Liver (tissue), 9 donors: Measurements from ENCODE around the gene SRSF3. TPM values are rescaled to one million over a fixed set of nuclear protein-coding genes. Genes with fewer than 3 reads are reported as not detected.

Experiments
- DNase-seq: peaks from one replicate; pipeline ENCODE4 v3.0.0-alpha.2; 2017; ENCODE audit warnings: low spot score
- H3K27ac ChIP-seq, 2 donors: one replicate each; pipeline ENCODE4 v1.7.0; 2013; ENCODE audit warnings: inconsistent platforms in 2 of 2, low read length in 2 of 2, control low read depth in 1 of 2, low read depth in 1 of 2, mild to moderate bottlenecking in 1 of 2
- H3K27me3 ChIP-seq, 4 donors: one replicate each; pipeline versions ENCODE4 v1.6.1 to v1.7.0; 2013; ENCODE audit warnings: low read length in 3 of 4, inconsistent platforms in 1 of 4, mild to moderate bottlenecking in 1 of 4, moderate library complexity in 1 of 4; ENCODE audit not compliant: control insufficient read depth in 4 of 4, insufficient read depth in 4 of 4
- H3K36me3 ChIP-seq, 4 donors: one replicate each; pipeline versions ENCODE4 v1.6.1 to v1.7.0; 2013; ENCODE audit warnings: low read length in 3 of 4, mild to moderate bottlenecking in 3 of 4, low read depth in 1 of 4, moderate library complexity in 1 of 4; ENCODE audit not compliant: control insufficient read depth in 4 of 4, insufficient read depth in 3 of 4
- H3K4me1 ChIP-seq, 4 donors: one replicate each; pipeline versions ENCODE4 v1.6.1 to v1.7.0; 2013; ENCODE audit warnings: low read length in 3 of 4, mild to moderate bottlenecking in 3 of 4, moderate library complexity in 1 of 4; ENCODE audit not compliant: control insufficient read depth in 4 of 4, insufficient read depth in 4 of 4
- H3K4me3 ChIP-seq, 3 donors: one replicate each; pipeline versions ENCODE4 v1.6.1 to v1.7.0; 2013; ENCODE audit warnings: low read length in 3 of 3, control low read depth in 1 of 3, low read depth in 1 of 3, mild to moderate bottlenecking in 1 of 3
- H3K9ac ChIP-seq, 2 donors: one replicate each; pipeline ENCODE4 v1.7.0; 2013; ENCODE audit warnings: low read length in 2 of 2, mild to moderate bottlenecking in 2 of 2, moderate library complexity in 2 of 2, control low read depth in 1 of 2, low read depth in 1 of 2
- H3K9me3 ChIP-seq, 4 donors: one replicate each; pipeline versions ENCODE4 v1.6.1 to v1.7.0; 2013; ENCODE audit warnings: low read length in 3 of 4; ENCODE audit not compliant: control insufficient read depth in 4 of 4
- EGR1 ChIP-seq, 2 donors: IDR thresholded peaks; 2 replicates each; pipeline ENCODE4 v1.6.1; 2016 to 2018; ENCODE audit warnings: antibody characterized with exemption in 2 of 2, low read depth in 2 of 2
- FOXA1 ChIP-seq: IDR thresholded peaks from 2 replicates; pipeline ENCODE4 v1.6.1; 2016; ENCODE audit warnings: antibody characterized with exemption
- GABPA ChIP-seq, 2 donors: IDR thresholded peaks in 1 of 2; conservative IDR thresholded peaks in 1 of 2; 2 replicates each; pipeline ENCODE4 v1.6.1; 2016; ENCODE audit warnings: antibody characterized with exemption in 2 of 2, mild to moderate bottlenecking in 1 of 2, moderate library complexity in 1 of 2
- HNF4A ChIP-seq, 2 donors: conservative IDR thresholded peaks; 2 replicates each; pipeline ENCODE4 v1.6.1; 2016; ENCODE audit warnings: antibody characterized with exemption in 2 of 2, mild to moderate bottlenecking in 2 of 2
- HNF4G ChIP-seq: IDR thresholded peaks from 2 replicates; pipeline ENCODE4 v1.6.1; 2016; ENCODE audit warnings: antibody characterized with exemption
- JUND ChIP-seq, 2 donors: IDR thresholded peaks; 2 replicates each; pipeline ENCODE4 v1.6.1; 2016; ENCODE audit warnings: antibody characterized with exemption in 2 of 2
- MAX ChIP-seq: IDR thresholded peaks from 2 replicates; pipeline ENCODE4 v1.6.1; 2016; ENCODE audit warnings: antibody characterized with exemption
- RAD21 ChIP-seq, 2 donors: IDR thresholded peaks; 2 replicates each; pipeline ENCODE4 v1.6.1; 2016; ENCODE audit warnings: antibody characterized with exemption in 2 of 2, mild to moderate bottlenecking in 2 of 2
- REST ChIP-seq: IDR thresholded peaks from 2 replicates; pipeline ENCODE4 v1.6.1; 2016; ENCODE audit warnings: antibody characterized with exemption, mild to moderate bottlenecking
- RXRA ChIP-seq, 2 donors: IDR thresholded peaks; 2 replicates each; pipeline ENCODE4 v1.6.1; 2017 to 2018; ENCODE audit warnings: antibody characterized with exemption in 2 of 2, mild to moderate bottlenecking in 1 of 2
- YY1 ChIP-seq: IDR thresholded peaks from 2 replicates; pipeline ENCODE4 v1.6.1; 2016; ENCODE audit warnings: antibody characterized with exemption, mild to moderate bottlenecking
- WGBS: extraction: QIAGEN DNeasy Blood & Tissue Kit; methylation state at CpG from one replicate; pipeline ENCODE4 v1.1.7; 2013; 5-methylcytosine and 5-hydroxymethylcytosine counted together
- polyA plus RNA-seq, 2 donors: library from polyadenylated mRNA; stranded (reverse) in 1 of 2; unstranded in 1 of 2; fragments of 200-250 nt in 1 of 2; fragments of >200 nt in 1 of 2; fragmentation: Nextera tagmentation in 1 of 2; extraction: Ambion mirVana in 1 of 2; gene quantifications; one replicate each; pipeline versions ENCODE4 v1.2.1 to v1.2.3, GENCODE V29; 2013 to 2015
- total RNA-seq, 2 donors: library from RNA; depleted of rRNA; stranded (reverse); fragments of >200 nt; gene quantifications; one replicate each; pipeline ENCODE4 v1.2.3, GENCODE V29; 2014
- TF ChIP-seq, protein P1 (sequence below): IDR thresholded peaks from 2 replicates; pipeline ENCODE4 v1.6.1; 2016; ENCODE audit warnings: antibody characterized with exemption
- TF ChIP-seq, protein P2 (sequence below): fragments of 150-350 bp; IDR thresholded peaks from 2 replicates; pipeline ENCODE4 v1.5.1; 2017; ENCODE audit warnings: improper control_type of control experiment, low read depth, low read length; ENCODE audit not compliant: missing input control
- donor health status: healthy.
- donor health status: healthy.
- donor health status: healthy.
- donor health status: healthy.
- donor health status: healthy.

Gene SRSF3
- total and polyA plus RNA-seq, 4 donors = 62.8 to 103 (median 101) TPM

DNA sequence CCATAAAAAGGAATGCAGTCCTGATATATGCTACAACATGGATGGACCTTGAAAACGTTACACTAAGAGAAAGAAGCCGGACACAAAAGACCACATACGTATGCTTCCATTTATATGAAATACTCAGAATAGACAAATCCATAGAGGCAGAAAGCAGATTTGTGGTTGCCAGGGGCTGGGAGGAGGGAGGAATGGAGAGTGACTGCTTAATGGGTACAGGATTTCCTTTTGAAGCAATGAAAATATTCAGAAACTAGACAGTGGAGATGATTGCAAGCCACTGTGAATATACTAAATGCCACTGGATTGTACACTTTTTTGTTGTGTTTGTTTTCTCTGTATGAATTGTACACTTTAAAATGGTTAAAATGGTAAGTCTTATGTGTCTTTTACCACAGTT, 54.9 kb downstream of the SRSF3 start (continued):
- TF ChIP-seq REST (no peak), JUND (IDR thresholded peaks at IDR 0.05) (no peak), RAD21 (IDR thresholded peaks at IDR 0.05) (no peak)

DNA sequence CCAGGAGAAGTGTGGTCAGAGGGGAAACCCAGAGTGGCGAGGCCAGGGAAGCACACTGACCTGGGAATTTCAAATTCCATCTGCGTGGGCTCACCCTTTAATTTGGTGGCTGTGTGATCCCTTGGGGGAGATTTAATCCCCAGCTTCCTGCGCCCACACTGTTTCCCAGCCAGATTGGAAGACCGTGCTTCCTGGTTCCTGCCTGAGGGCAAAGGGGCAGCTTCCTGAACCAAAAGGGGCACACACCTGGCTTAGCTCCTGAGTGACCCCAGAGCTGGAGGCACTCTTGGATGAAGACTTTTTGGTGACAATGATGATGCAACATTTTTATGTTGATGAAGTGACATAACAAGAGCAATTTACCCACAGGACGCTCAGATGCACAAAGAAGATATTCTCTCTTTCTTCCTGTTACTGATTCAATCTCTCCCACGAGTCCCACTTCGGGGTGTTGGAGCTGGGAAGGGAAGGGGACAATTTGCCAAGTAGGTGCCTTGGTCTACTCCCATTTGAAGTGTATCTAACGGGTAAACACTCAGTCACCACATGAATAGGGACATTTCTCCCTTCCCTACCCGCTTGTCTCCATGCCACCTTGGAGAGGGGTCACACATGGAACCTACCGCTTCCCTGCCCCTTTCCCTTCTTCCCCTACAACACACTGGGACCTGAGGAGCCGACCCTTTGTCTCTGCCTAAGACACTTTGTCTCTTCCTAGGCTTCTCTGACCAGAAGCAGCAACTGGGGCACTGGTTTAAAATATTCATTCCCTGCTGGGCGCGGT, 55.7 kb downstream of the SRSF3 start:
- no peak overlapping the region for H3K4me3 ChIP-seq
- no peak for TF ChIP-seq EGR1 (IDR thresholded peaks at IDR 0.05; ENCODE audit: low read depth in 2 of 2)
- H3K4me1 ChIP-seq = peaks cover 0 to 2% (median under 1%) of the 10 kb centered on the region in 4 donors
- no peak overlapping the region for H3K27ac ChIP-seq
- 78% methylated on average over 13 of the region's 13 CpGs for WGBS
- no peak overlapping the region for H3K9ac ChIP-seq
- H3K9me3 ChIP-seq = no peaks in the 10 kb centered on the region
- H3K36me3 ChIP-seq = no peaks in the 10 kb centered on the region
- DNase-seq = no peak
- no peaks in the 10 kb centered on the region for H3K27me3 ChIP-seq

DNA sequence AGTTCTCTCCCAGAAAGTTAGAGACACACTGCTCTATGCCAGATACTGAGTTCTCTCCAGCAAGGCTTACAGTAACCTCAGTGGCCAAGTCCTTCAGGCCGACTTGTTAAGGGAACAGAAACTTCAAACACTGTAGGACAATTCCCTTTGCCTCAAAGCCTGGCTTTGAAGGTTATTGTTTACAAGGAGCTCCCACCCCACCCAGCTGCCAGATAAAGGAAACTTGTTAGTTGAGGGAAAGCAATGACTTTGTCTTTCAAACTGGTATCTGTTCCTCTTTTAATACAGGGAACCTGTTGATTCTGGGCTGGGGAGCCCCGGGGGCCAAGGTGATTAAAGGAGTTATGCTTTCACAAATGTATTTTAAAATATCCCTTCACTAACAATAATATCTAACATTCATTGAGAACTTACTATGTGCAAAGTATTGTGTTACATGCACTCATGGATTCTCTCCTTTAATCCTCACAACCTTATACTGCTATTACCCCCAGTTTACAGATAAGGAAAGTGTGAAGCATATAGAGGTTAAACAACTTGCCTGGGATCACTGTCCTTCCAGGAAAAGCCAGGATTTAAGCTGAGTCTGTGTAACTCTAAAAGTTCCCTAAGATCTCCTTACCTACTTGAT, 56.8 kb downstream of the SRSF3 start:
- H3K27me3 ChIP-seq = no peaks in the 10 kb centered on the region

More for the DNA sequence above, 56.8 kb downstream of the SRSF3 start:
- Histone ChIP-seq H3K27ac (no peak overlapping the region), H3K36me3 (no peaks in the 10 kb centered on the region), H3K9ac (no peak overlapping the region), H3K4me1 (peaks cover 0 to 2% (median under 1%) of the 10 kb centered on the region in 4 donors), H3K9me3 (no peaks in the 10 kb centered on the region), H3K4me3 (no peak overlapping the region)
- TF ChIP-seq REST (no peak), FOXA1 (no peak), YY1 (no peak), HNF4G (no peak), GABPA (IDR thresholded peaks at IDR 0.05 in 1 of 2, conservative IDR thresholded peaks at IDR 0.05 in 1 of 2) (no peak), RXRA (IDR thresholded peaks at IDR 0.05) (no peak), EGR1 (IDR thresholded peaks at IDR 0.05; ENCODE audit: low read depth in 2 of 2) (no peak), HNF4A (conservative IDR thresholded peaks at IDR 0.05) (no peak), MAX (no peak)
- TF ChIP-seq, protein P1, sequence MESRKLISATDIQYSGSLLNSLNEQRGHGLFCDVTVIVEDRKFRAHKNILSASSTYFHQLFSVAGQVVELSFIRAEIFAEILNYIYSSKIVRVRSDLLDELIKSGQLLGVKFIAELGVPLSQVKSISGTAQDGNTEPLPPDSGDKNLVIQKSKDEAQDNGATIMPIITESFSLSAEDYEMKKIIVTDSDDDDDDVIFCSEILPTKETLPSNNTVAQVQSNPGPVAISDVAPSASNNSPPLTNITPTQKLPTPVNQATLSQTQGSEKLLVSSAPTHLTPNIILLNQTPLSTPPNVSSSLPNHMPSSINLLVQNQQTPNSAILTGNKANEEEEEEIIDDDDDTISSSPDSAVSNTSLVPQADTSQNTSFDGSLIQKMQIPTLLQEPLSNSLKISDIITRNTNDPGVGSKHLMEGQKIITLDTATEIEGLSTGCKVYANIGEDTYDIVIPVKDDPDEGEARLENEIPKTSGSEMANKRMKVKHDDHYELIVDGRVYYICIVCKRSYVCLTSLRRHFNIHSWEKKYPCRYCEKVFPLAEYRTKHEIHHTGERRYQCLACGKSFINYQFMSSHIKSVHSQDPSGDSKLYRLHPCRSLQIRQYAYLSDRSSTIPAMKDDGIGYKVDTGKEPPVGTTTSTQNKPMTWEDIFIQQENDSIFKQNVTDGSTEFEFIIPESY = no peak
- TF ChIP-seq, protein P2, sequence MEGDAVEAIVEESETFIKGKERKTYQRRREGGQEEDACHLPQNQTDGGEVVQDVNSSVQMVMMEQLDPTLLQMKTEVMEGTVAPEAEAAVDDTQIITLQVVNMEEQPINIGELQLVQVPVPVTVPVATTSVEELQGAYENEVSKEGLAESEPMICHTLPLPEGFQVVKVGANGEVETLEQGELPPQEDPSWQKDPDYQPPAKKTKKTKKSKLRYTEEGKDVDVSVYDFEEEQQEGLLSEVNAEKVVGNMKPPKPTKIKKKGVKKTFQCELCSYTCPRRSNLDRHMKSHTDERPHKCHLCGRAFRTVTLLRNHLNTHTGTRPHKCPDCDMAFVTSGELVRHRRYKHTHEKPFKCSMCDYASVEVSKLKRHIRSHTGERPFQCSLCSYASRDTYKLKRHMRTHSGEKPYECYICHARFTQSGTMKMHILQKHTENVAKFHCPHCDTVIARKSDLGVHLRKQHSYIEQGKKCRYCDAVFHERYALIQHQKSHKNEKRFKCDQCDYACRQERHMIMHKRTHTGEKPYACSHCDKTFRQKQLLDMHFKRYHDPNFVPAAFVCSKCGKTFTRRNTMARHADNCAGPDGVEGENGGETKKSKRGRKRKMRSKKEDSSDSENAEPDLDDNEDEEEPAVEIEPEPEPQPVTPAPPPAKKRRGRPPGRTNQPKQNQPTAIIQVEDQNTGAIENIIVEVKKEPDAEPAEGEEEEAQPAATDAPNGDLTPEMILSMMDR = no peak
- no peak for DNase-seq
- WGBS = 64% methylated on average over 2 of the region's 2 CpGs
